ENCODE results near the gene BTN3A1. TPM values are rescaled to one million over a fixed set of nuclear protein-coding genes. Genes with fewer than 3 reads are reported as not detected.
"Not testable (repeated sequence)": the region's sequence is repeated elsewhere in the genome, so short reads cannot be mapped to it uniquely, and the experiment has no call there.

The BTN3A1 gene
- polyA plus RNA-seq, 2 donors: 4.2 to 6.2 TPM

GRCh38 chr6:26431258-26432172 lies 29.4 kb downstream of the BTN3A1 start:
- H3K9me3 ChIP-seq (ENCODE audit: control insufficient read depth in 2 of 2, insufficient read depth in 1 of 2, low read depth in 1 of 2, low read length in 1 of 2): peaks cover 0 to 2% of the 10 kb centered on the region in 2 donors
- H3K36me3 ChIP-seq (ENCODE audit: control insufficient read depth in 2 of 2, insufficient read depth in 2 of 2, low read length in 1 of 2): peaks cover 0 to 5% of the 10 kb centered on the region in 2 donors
- no peaks in the 10 kb centered on the region for H3K4me1 ChIP-seq (ENCODE audit: control insufficient read depth in 2 of 2, insufficient read depth in 2 of 2, low read length in 1 of 2)
- H3K4me3 ChIP-seq (ENCODE audit: low read depth in 1 of 2, low read length in 2 of 2): no peak overlapping the region
- 85 to 86% methylated on average over 6 of the region's 6 CpGs for WGBS, 2 donors
- no peaks in the 10 kb centered on the region for H3K27me3 ChIP-seq (ENCODE audit: control insufficient read depth in 1 of 2, insufficient read depth in 2 of 2, low read length in 2 of 2)
- no peak overlapping the region for H3K27ac ChIP-seq (ENCODE audit: low read depth in 2 of 2, low read length in 1 of 2)

DNA sequence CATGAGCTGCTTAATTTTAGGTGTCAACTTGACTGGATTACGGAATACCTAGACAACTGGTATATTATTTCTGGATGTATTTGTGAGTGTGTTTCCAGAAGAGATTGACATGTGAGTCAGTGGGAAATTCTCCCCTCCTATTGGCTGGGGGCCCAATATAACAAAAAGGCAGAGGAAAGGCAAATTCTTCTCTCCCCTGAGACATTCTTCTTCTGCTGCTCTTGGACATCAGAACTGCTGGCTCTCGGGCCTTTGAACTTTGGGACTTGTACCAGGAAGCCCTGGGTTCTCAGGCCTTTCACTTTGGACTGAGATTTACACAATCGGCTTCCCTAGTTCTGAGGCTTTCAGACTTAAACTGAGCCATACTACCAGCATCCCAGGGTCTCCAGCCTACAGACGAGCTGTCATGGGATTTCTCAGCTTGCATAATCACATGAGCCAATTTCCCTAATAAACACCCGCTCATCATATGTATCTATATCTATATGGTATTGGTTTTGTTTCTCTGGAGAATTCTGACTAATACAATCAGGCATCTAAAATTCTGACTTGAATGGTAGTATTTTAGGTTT lies 30.6 kb downstream of the BTN3A1 start:
- peaks cover 0 to 2% of the 10 kb centered on the region in 2 donors for H3K9me3 ChIP-seq (ENCODE audit: control insufficient read depth in 2 of 2, insufficient read depth in 1 of 2, low read depth in 1 of 2, low read length in 1 of 2)
- no peak overlapping the region for H3K4me3 ChIP-seq (ENCODE audit: low read depth in 1 of 2, low read length in 2 of 2)
- WGBS, 2 donors: 85 to 90% methylated on average over 5 of the region's 5 CpGs
- H3K4me1 ChIP-seq (ENCODE audit: control insufficient read depth in 2 of 2, insufficient read depth in 2 of 2, low read length in 1 of 2): no peaks in the 10 kb centered on the region
- no peaks in the 10 kb centered on the region for H3K27me3 ChIP-seq (ENCODE audit: control insufficient read depth in 1 of 2, insufficient read depth in 2 of 2, low read length in 2 of 2)
- no peak overlapping the region for H3K27ac ChIP-seq (ENCODE audit: low read depth in 2 of 2, low read length in 1 of 2)
- peaks cover 0 to 5% of the 10 kb centered on the region in 2 donors for H3K36me3 ChIP-seq (ENCODE audit: control insufficient read depth in 2 of 2, insufficient read depth in 2 of 2, low read length in 1 of 2)

DNA sequence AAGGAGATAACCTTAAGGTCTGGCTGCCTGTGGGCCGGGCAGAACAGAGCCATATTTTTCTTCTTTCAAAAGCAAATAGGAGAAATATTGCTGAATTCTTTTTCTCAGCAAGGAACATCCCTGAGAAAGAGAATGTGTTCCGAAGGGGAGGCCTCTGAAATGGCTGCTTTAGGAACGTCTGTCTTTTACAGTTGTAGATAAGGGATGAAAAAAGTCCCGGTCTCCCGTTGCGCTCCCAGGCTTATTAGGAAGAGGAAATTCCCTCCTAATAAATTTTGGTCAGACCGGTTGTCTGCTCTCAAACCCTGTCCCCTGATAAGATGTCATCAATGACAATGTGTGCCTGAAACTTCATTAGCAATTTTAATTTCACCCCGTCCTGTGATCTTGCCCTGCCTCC lies 31.6 kb downstream of the BTN3A1 start:
- H3K27ac ChIP-seq (ENCODE audit: low read depth in 2 of 2, low read length in 1 of 2); H3K36me3 ChIP-seq (ENCODE audit: control insufficient read depth in 2 of 2, insufficient read depth in 2 of 2, low read length in 1 of 2); H3K4me3 ChIP-seq (ENCODE audit: low read depth in 1 of 2, low read length in 2 of 2); H3K9me3 ChIP-seq (ENCODE audit: control insufficient read depth in 2 of 2, insufficient read depth in 1 of 2, low read depth in 1 of 2, low read length in 1 of 2); H3K4me1 ChIP-seq (ENCODE audit: control insufficient read depth in 2 of 2, insufficient read depth in 2 of 2, low read length in 1 of 2); H3K27me3 ChIP-seq (ENCODE audit: control insufficient read depth in 1 of 2, insufficient read depth in 2 of 2, low read length in 2 of 2): not testable (repeated sequence)
- WGBS, 2 donors: 92 to 96% methylated on average over 8 of the region's 8 CpGs

DNA sequence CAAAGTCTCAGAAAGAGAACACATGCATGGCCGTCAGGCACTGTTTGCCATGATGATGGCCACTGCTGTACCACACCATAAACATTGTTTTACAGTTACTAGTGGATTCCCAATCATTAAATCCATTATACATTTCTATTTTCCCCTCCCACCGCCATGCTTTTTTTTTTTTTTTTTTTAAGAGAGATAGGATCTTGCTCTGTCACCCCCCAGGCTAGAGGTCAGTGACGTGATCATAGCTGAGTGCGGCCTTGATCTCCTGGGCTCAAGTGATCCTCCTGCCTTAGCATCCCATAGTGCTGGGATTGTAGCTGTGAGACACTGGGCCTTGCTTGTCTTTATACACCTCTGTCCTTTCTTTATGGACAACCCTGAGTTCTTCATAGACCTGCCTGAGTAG lies 33.9 kb downstream of the BTN3A1 start:
- no peaks in the 10 kb centered on the region for H3K4me1 ChIP-seq (ENCODE audit: control insufficient read depth in 2 of 2, insufficient read depth in 2 of 2, low read length in 1 of 2)
- H3K36me3 ChIP-seq (ENCODE audit: control insufficient read depth in 2 of 2, insufficient read depth in 2 of 2, low read length in 1 of 2): peaks cover 0 to 5% of the 10 kb centered on the region in 2 donors
- no peak overlapping the region for H3K4me3 ChIP-seq (ENCODE audit: low read depth in 1 of 2, low read length in 2 of 2)
- peaks cover 0 to 2% of the 10 kb centered on the region in 2 donors for H3K9me3 ChIP-seq (ENCODE audit: control insufficient read depth in 2 of 2, insufficient read depth in 1 of 2, low read depth in 1 of 2, low read length in 1 of 2)
- 94 to 95% methylated on average over 4 of the region's 4 CpGs for WGBS, 2 donors
- H3K27me3 ChIP-seq (ENCODE audit: control insufficient read depth in 1 of 2, insufficient read depth in 2 of 2, low read length in 2 of 2): no peaks in the 10 kb centered on the region
- no peak overlapping the region for H3K27ac ChIP-seq (ENCODE audit: low read depth in 2 of 2, low read length in 1 of 2)

DNA sequence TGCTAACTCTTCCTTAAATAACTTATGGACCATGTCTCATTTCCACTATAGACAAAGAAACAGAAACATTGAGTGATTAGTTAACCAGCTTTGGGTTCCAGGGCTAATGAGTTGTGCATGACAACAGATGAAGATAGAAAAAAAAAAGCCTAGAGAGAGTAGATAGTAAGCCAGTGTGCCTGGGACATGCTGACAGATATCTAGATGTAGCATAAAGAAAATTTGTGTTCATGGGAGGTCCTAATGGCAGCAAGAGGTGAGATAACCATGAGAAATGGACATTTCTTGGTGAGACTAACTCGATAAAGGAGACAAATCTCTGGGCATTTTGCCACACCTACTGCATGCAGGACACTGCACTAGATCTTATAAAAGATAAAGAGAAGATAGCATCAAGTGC lies 35.5 kb downstream of the BTN3A1 start:
- WGBS, 2 donors: 81 to 91% methylated on average over 1 of the region's 1 CpG
- no peaks in the 10 kb centered on the region for H3K4me1 ChIP-seq (ENCODE audit: control insufficient read depth in 2 of 2, insufficient read depth in 2 of 2, low read length in 1 of 2)
- no peak overlapping the region for H3K27ac ChIP-seq (ENCODE audit: low read depth in 2 of 2, low read length in 1 of 2)
- no peaks in the 10 kb centered on the region for H3K36me3 ChIP-seq (ENCODE audit: control insufficient read depth in 2 of 2, insufficient read depth in 2 of 2, low read length in 1 of 2)
- no peaks in the 10 kb centered on the region for H3K27me3 ChIP-seq (ENCODE audit: control insufficient read depth in 1 of 2, insufficient read depth in 2 of 2, low read length in 2 of 2)
- H3K9me3 ChIP-seq (ENCODE audit: control insufficient read depth in 2 of 2, insufficient read depth in 1 of 2, low read depth in 1 of 2, low read length in 1 of 2): peaks cover 0 to 2% of the 10 kb centered on the region in 2 donors
- no peak overlapping the region for H3K4me3 ChIP-seq (ENCODE audit: low read depth in 1 of 2, low read length in 2 of 2)

GRCh38 chr6:26438000-26438399 lies 35.9 kb downstream of the BTN3A1 start:
- Histone ChIP-seq H3K4me1 (ENCODE audit: control insufficient read depth in 2 of 2, insufficient read depth in 2 of 2, low read length in 1 of 2) (no peaks in the 10 kb centered on the region), H3K27ac (ENCODE audit: low read depth in 2 of 2, low read length in 1 of 2) (no peak overlapping the region), H3K9me3 (ENCODE audit: control insufficient read depth in 2 of 2, insufficient read depth in 1 of 2, low read depth in 1 of 2, low read length in 1 of 2) (peaks cover 0 to 2% of the 10 kb centered on the region in 2 donors), H3K36me3 (ENCODE audit: control insufficient read depth in 2 of 2, insufficient read depth in 2 of 2, low read length in 1 of 2) (no peaks in the 10 kb centered on the region), H3K4me3 (ENCODE audit: low read depth in 1 of 2, low read length in 2 of 2) (no peak overlapping the region), H3K27me3 (ENCODE audit: control insufficient read depth in 1 of 2, insufficient read depth in 2 of 2, low read length in 2 of 2) (no peaks in the 10 kb centered on the region)
- 89 to 99% methylated on average over 1 of the region's 1 CpG for WGBS, 2 donors

DNA sequence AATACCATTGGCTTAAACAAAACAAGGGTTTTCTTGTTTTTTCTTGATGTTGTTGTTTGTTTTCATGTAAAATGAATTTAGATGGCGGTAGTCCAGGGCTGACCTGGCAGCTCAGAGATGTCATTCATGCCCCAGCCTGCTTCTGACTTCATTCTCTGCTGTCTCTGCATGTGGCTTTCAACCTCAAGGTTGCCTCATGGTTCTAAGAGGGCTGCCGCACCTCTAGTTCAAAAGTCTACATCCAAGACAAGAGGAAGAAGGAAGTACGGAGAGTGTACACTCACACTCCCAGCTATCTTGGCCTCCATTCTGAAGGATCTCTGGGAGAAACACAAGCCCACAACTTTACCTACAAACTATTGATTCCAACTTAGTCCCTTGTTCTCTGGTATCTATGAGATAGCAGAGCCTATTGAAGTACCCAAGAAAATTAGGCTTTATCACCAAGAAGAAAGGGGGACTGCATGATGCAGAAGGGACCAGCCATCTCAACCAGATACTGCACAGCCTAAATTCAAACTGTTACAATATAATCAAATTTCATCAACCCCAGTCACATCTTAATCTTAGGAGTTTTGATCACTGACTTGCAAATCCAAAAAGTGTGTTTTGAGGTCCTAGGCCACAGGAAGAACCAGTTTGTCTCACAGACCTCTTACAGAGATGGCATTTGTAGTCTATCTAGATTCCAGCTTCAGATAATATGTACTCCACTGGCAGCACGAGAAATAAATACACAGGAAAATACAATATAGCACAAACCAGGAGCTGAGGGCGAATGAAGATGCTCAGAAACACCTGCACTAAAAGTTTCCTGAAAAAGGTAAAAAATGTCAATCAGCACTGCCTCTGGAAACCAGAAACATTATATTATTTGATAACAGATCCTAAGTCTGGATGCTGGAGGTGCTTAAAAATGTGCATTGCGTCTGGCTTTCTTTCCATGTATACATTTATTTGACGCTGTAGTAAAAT lies 37.4 kb downstream of the BTN3A1 start:
- Histone ChIP-seq H3K4me3 (ENCODE audit: low read depth in 1 of 2, low read length in 2 of 2) (peak overlapping the region in 1 of 2 donors; percentile 51), H3K36me3 (ENCODE audit: control insufficient read depth in 2 of 2, insufficient read depth in 2 of 2, low read length in 1 of 2) (no peaks in the 10 kb centered on the region), H3K27ac (ENCODE audit: low read depth in 2 of 2, low read length in 1 of 2) (peak overlapping the region; percentile 31 to 52), H3K27me3 (ENCODE audit: control insufficient read depth in 1 of 2, insufficient read depth in 2 of 2, low read length in 2 of 2) (no peaks in the 10 kb centered on the region), H3K9me3 (ENCODE audit: control insufficient read depth in 2 of 2, insufficient read depth in 1 of 2, low read depth in 1 of 2, low read length in 1 of 2) (peaks cover 0 to under 1% of the 10 kb centered on the region in 2 donors), H3K4me1 (ENCODE audit: control insufficient read depth in 2 of 2, insufficient read depth in 2 of 2, low read length in 1 of 2) (peaks cover 0 to 2% of the 10 kb centered on the region in 2 donors)
- 38 to 39% methylated on average over 7 of the region's 7 CpGs for WGBS, 2 donors

DNA sequence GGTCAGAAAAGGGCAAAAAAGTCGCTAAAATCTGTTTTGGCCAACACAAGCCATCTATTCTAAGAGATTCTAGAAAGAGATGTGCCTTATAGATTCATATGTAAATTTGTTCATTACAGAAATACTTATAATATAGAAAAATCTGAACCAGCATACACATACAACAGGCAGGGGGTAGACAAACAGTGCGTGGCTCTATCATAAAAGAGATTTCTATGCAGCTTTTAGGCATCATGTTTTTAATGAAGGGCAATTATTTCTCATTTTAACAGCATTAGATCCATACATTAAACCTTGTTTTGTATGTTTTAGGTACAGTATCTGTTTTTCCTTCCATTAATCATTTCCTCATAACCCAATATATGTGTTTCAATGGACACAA lies 38.9 kb downstream of the BTN3A1 start:
- Histone ChIP-seq H3K4me3 (ENCODE audit: low read depth in 1 of 2, low read length in 2 of 2) (peak overlapping the region in 1 of 2 donors; percentile 51), H3K27ac (ENCODE audit: low read depth in 2 of 2, low read length in 1 of 2) (peak overlapping the region in 1 of 2 donors; percentile 87), H3K9me3 (ENCODE audit: control insufficient read depth in 2 of 2, insufficient read depth in 1 of 2, low read depth in 1 of 2, low read length in 1 of 2) (no peaks in the 10 kb centered on the region), H3K36me3 (ENCODE audit: control insufficient read depth in 2 of 2, insufficient read depth in 2 of 2, low read length in 1 of 2) (peaks cover 0 to 2% of the 10 kb centered on the region in 2 donors), H3K4me1 (ENCODE audit: control insufficient read depth in 2 of 2, insufficient read depth in 2 of 2, low read length in 1 of 2) (peaks cover 0 to 2% of the 10 kb centered on the region in 2 donors), H3K27me3 (ENCODE audit: control insufficient read depth in 1 of 2, insufficient read depth in 2 of 2, low read length in 2 of 2) (no peaks in the 10 kb centered on the region)
- 9 to 18% methylated on average over 2 of the region's 2 CpGs for WGBS, 2 donors

- Histone ChIP-seq H3K9me3 (ENCODE audit: control insufficient read depth in 2 of 2, insufficient read depth in 1 of 2, low read depth in 1 of 2, low read length in 1 of 2) (no peaks in the 10 kb centered on the region), H3K27ac (ENCODE audit: low read depth in 2 of 2, low read length in 1 of 2) (no peak overlapping the region), H3K27me3 (ENCODE audit: control insufficient read depth in 1 of 2, insufficient read depth in 2 of 2, low read length in 2 of 2) (no peaks in the 10 kb centered on the region), H3K4me1 (ENCODE audit: control insufficient read depth in 2 of 2, insufficient read depth in 2 of 2, low read length in 1 of 2) (peaks cover 0 to 2% of the 10 kb centered on the region in 2 donors), H3K4me3 (ENCODE audit: low read depth in 1 of 2, low read length in 2 of 2) (peak overlapping the region in 1 of 2 donors; percentile 23), H3K36me3 (ENCODE audit: control insufficient read depth in 2 of 2, insufficient read depth in 2 of 2, low read length in 1 of 2) (peaks cover 0 to 2% of the 10 kb centered on the region in 2 donors)
- WGBS, 2 donors: 57 to 71% methylated on average over 5 of the region's 5 CpGs
Observed at GRCh38 chr6:26441977-26442376, 39.9 kb downstream of the BTN3A1 start.
